PC-9 (cell line): ENCODE measurements around the gene AGBL4. TPM values are rescaled to one million over a fixed set of nuclear protein-coding genes. Genes with fewer than 3 reads are reported as not detected.

Source experiments
- BruUV-seq: library from RNA; stranded (reverse); fragments of 400-500 nt; replicated peaks from 2 replicates; lab custom pipeline; 2021; lab: Mats Ljungman, UMichigan
- CTCF ChIA-PET: fragments of 300-600 bp; sonication (Branson Sonifier 250); formaldehyde crosslinking; loops from one replicate; lab custom pipeline; 2022; ENCODE audit warnings: antibody characterized with exemption; lab: Charles Lee
- POLR2A ChIA-PET: fragments of 300-600 bp; sonication (Branson Sonifier 250); formaldehyde crosslinking; loops from one replicate; lab custom pipeline; 2022; ENCODE audit warnings: antibody characterized with exemption; ENCODE audit not compliant: unreplicated experiment; lab: Charles Lee
- DNase-seq, 2 experiments: peaks; one replicate each; pipeline versions ENCODE4 v3.0.0 to v3.0.0-alpha.2; 2015 to 2022; ENCODE audit warnings: mixed read lengths in 1 of 2
- H2AFZ ChIP-seq: fragments of 200-600 bp; sonication (generic); 2 replicates; pipeline ENCODE4 v1.8.1; 2017; ENCODE audit warnings: antibody characterized with exemption
- H3F3A ChIP-seq: fragments of 200-600 bp; sonication (generic); 2 replicates; pipeline ENCODE4 v1.8.1; 2017; ENCODE audit warnings: antibody characterized with exemption, mild to moderate bottlenecking, low read depth; ENCODE audit not compliant: insufficient read depth
- H3K27ac ChIP-seq: fragments of 200-600 bp; sonication (generic); 2 replicates; pipeline ENCODE4 v1.6.1; 2016; ENCODE audit warnings: mixed run types
- H3K27me3 ChIP-seq: fragments of 200-600 bp; sonication (generic); 2 replicates; pipeline ENCODE4 v1.6.1; 2016; ENCODE audit warnings: low read depth, mixed run types; ENCODE audit not compliant: insufficient read depth
- H3K36me3 ChIP-seq: fragments of 200-600 bp; sonication (generic); 2 replicates; pipeline ENCODE4 v1.6.1; 2016; ENCODE audit warnings: low read depth, mixed run types
- H3K4me1 ChIP-seq: fragments of 200-600 bp; sonication (generic); replicated peaks from 2 replicates; pipeline ENCODE4 v1.6.1; 2016; ENCODE audit warnings: mixed run types; ENCODE audit not compliant: insufficient read depth
- H3K4me2 ChIP-seq: fragments of 200-600 bp; sonication (generic); 2 replicates; pipeline ENCODE4 v1.6.1; 2017; ENCODE audit warnings: mixed run types
- H3K4me3 ChIP-seq: fragments of 200-600 bp; sonication (generic); 2 replicates; pipeline ENCODE4 v1.6.1; 2016; ENCODE audit warnings: mixed run types
- H3K79me2 ChIP-seq: fragments of 200-600 bp; sonication (generic); 2 replicates; pipeline ENCODE4 v1.6.1; 2017; ENCODE audit warnings: low read depth, mixed run types
- H3K9me2 ChIP-seq: fragments of 200-600 bp; sonication (generic); 2 replicates; pipeline ENCODE4 v1.8.1; 2017; ENCODE audit warnings: mild to moderate bottlenecking; ENCODE audit not compliant: insufficient read depth
- H3K9me3 ChIP-seq: fragments of 200-600 bp; sonication (generic); 2 replicates; pipeline ENCODE4 v1.8.1; 2016; ENCODE audit warnings: low read depth; ENCODE audit not compliant: insufficient read depth
- H4K20me1 ChIP-seq: fragments of 200-600 bp; sonication (generic); 2 replicates; pipeline ENCODE4 v1.8.1; 2017; ENCODE audit not compliant: insufficient read depth
- CTCF ChIP-seq: fragments of 200-600 bp; sonication (generic); conservative IDR thresholded peaks from 2 replicates; pipeline ENCODE4 v1.6.1; 2017; ENCODE audit warnings: mixed run types, antibody characterized with exemption, mild to moderate bottlenecking, moderate library complexity
- EZH2 ChIP-seq: fragments of 200-600 bp; sonication (generic); IDR thresholded peaks from 2 replicates; pipeline ENCODE4 v1.8.0; 2017; ENCODE audit warnings: antibody characterized with exemption, low read depth
- intact Hi-C: fragments of 100-400 bp; cut with micrococcal nuclease; formaldehyde crosslinking; loops from one replicate; pipeline ENCODE4 v1.10.0; 2022; ENCODE audit not compliant: unreplicated experiment
- total RNA-seq: library from RNA; stranded (reverse); gene quantifications from 2 replicates; pipeline ENCODE4 v1.2.3, GENCODE V29; 2021

AGBL4 gene
- total RNA-seq, 1 experiment from 2014 or later = not detected

- no peak overlapping the region for H2AFZ ChIP-seq
- H3K9me3 ChIP-seq = no peaks in the 10 kb centered on the region
- H3F3A ChIP-seq = no peaks in the 10 kb centered on the region
- ChIA-PET POLR2A (no interaction called here), CTCF (no interaction called here)
- intact Hi-C loops = loop anchor here (5.0 kb wide), 1 partner anchor 1672 kb away; no protein-coding TSS in a partner anchor
- H3K79me2 ChIP-seq = no peaks in the 10 kb centered on the region
- no peaks in the 10 kb centered on the region for H3K9me2 ChIP-seq
- TF ChIP-seq CTCF (no peak), EZH2 (no peak)
- H3K4me2 ChIP-seq = no peak overlapping the region
- H3K4me3 ChIP-seq = no peak overlapping the region
- H3K27ac ChIP-seq = no peak overlapping the region
- no TSS peak for BruUV-seq
- DNase-seq = no peak
- H3K27me3 ChIP-seq = peaks cover 14% of the 10 kb centered on the region
- no peaks in the 10 kb centered on the region for H4K20me1 ChIP-seq
- no peaks in the 10 kb centered on the region for H3K36me3 ChIP-seq
- no peaks in the 10 kb centered on the region for H3K4me1 ChIP-seq
Observed at GRCh38 chr1:48675251-48675650, 1348.5 kb downstream of the AGBL4 start.

- POLR2A ChIA-PET = no interaction called here
- intact Hi-C loops = loop anchor here (5.0 kb wide), 1 partner anchor 1673 kb away; no protein-coding TSS in a partner anchor
- no peak overlapping the region for H3K4me2 ChIP-seq
- H4K20me1 ChIP-seq = no peaks in the 10 kb centered on the region
- CTCF ChIA-PET = no interaction called here
- H3K4me1 ChIP-seq = no peaks in the 10 kb centered on the region
- H3F3A ChIP-seq = no peaks in the 10 kb centered on the region
- no TSS peak for BruUV-seq
- TF ChIP-seq EZH2 = no peak
- TF ChIP-seq CTCF = no peak
- no peaks in the 10 kb centered on the region for H3K9me3 ChIP-seq
- no peaks in the 10 kb centered on the region for H3K79me2 ChIP-seq
- no peaks in the 10 kb centered on the region for H3K9me2 ChIP-seq
- no peak overlapping the region for H2AFZ ChIP-seq
- DNase-seq = no peak
- peaks cover 14% of the 10 kb centered on the region for H3K27me3 ChIP-seq
- no peaks in the 10 kb centered on the region for H3K36me3 ChIP-seq
- H3K27ac ChIP-seq = no peak overlapping the region
- no peak overlapping the region for H3K4me3 ChIP-seq
Observed at GRCh38 chr1:48674641-48675040, 1349.1 kb downstream of the AGBL4 start.

GRCh38 chr1:48673332-48674105, 1350.2 kb downstream of the AGBL4 start:
- no peaks in the 10 kb centered on the region for H3K36me3 ChIP-seq
- H3K9me2 ChIP-seq = no peaks in the 10 kb centered on the region
- TF ChIP-seq CTCF = 0 out of 2 replicates have a peak, but pooled peaks have one; percentile 20
- TF ChIP-seq EZH2 = no peak
- BruUV-seq = no TSS peak
- no peaks in the 10 kb centered on the region for H3F3A ChIP-seq
- peaks cover 14% of the 10 kb centered on the region for H3K27me3 ChIP-seq
- H3K4me2 ChIP-seq = no peak overlapping the region
- H3K4me1 ChIP-seq = no peaks in the 10 kb centered on the region
- ChIA-PET POLR2A (no interaction called here), CTCF (no interaction called here)
- no peak overlapping the region for H2AFZ ChIP-seq
- H3K9me3 ChIP-seq = no peaks in the 10 kb centered on the region
- DNase-seq = no peak
- H3K27ac ChIP-seq = no peak overlapping the region
- intact Hi-C loops = no loop called here
- H3K79me2 ChIP-seq = no peaks in the 10 kb centered on the region
- H3K4me3 ChIP-seq = no peak overlapping the region
- H4K20me1 ChIP-seq = no peaks in the 10 kb centered on the region
